Adipocyte (in vitro differentiated cells): Measurements from ENCODE around the gene HPS1.

Experiments used
- DNase-seq: peaks from one replicate; pipeline ENCODE4 v3.0.0-alpha.2; 2015; ENCODE audit warnings: low read depth
- H3K27me3 ChIP-seq: replicated peaks from 2 replicates; pipeline ENCODE4 v1.7.0; 2013; ENCODE audit warnings: mild to moderate bottlenecking, low read length, moderate library complexity; ENCODE audit not compliant: control insufficient read depth, insufficient read depth
- H3K36me3 ChIP-seq: 2 replicates; pipeline ENCODE4 v1.7.0; 2013; ENCODE audit warnings: low read length, mild to moderate bottlenecking, moderate library complexity; ENCODE audit not compliant: control insufficient read depth, insufficient read depth, severe bottlenecking
- H3K4me1 ChIP-seq: 2 replicates; pipeline ENCODE4 v1.7.0; 2013; ENCODE audit warnings: mild to moderate bottlenecking, low read length, moderate library complexity; ENCODE audit not compliant: control insufficient read depth, insufficient read depth
- H3K4me3 ChIP-seq: 2 replicates; pipeline ENCODE4 v1.7.0; 2013; ENCODE audit warnings: mild to moderate bottlenecking, low read length, moderate library complexity
- H3K9ac ChIP-seq: 2 replicates; pipeline ENCODE4 v1.7.0; 2013; ENCODE audit warnings: mild to moderate bottlenecking, low read length, moderate library complexity
- H3K9me3 ChIP-seq: 2 replicates; pipeline ENCODE4 v1.7.0; 2013; ENCODE audit warnings: mild to moderate bottlenecking, low read length, moderate library complexity; ENCODE audit not compliant: control insufficient read depth

Gene HPS1

DNA sequence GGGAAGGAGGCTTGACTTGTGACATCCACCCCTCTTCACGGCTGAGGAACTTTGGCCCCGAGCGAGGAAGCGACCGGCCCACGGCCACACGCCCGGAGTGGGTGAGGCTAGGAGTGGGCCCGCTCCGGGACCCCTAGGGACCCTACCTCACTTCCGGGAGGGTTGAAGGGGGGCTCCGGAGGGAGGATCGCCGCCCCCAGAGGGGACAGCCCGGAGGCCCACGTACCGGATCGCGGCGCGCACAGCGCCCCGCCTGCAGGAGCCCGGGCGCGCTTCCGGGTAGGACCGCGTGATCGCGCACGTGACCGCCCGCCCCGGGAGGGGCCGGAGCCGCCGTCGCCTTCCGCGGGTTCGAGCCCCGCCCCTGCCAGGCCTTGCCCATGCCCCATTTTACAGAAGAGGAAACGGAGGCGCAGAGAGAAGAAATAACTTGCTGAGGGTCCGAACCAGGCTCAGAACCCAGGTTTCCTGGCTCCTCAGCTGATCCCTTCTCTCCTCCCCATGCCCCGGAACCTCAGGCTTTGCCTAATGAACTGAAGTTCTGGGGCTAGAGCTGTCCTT is at the start of gene HPS1:
Gene HPS1, minus strand, starts transcription at position 275 of the 561 bp plus-strand sequence. CDS start 3,695 bp downstream, outside the sequence.
- Histone ChIP-seq H3K4me1 (peaks cover 11% of the 10 kb centered on the region), H3K27me3 (no peaks in the 10 kb centered on the region), H3K9ac (peak within 1 kb of the TSS; percentile 87), H3K36me3 (peaks cover 30% of the 10 kb centered on the region), H3K9me3 (no peaks in the 10 kb centered on the region), H3K4me3 (peak within 1 kb of the TSS; percentile 82)
- peak; percentile 89 for DNase-seq

DNA sequence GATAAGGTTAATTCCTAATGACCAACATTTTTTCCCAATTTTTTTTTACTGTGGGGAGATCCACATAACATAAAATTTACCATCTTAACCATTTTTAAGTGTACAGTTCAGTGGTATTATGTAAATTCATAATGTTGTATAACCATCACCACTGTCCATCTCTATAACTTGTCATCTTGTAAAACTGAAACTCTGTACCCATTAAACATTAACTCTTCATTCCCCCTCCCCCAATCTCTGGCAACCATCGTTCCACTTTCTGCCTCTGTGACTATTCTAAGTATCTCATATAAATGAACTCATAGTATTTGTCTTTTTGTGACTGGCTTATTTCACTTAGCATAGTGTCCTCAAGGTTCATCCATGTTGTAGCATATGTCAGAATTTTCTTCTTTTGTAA is 46.0 kb upstream of the HPS1 start:
- Histone ChIP-seq H3K9ac (no peak overlapping the region), H3K9me3 (peaks cover 21% of the 10 kb centered on the region), H3K4me3 (no peak overlapping the region), H3K36me3 (no peaks in the 10 kb centered on the region), H3K27me3 (no peaks in the 10 kb centered on the region), H3K4me1 (peaks cover 24% of the 10 kb centered on the region)
- no peak for DNase-seq

DNA sequence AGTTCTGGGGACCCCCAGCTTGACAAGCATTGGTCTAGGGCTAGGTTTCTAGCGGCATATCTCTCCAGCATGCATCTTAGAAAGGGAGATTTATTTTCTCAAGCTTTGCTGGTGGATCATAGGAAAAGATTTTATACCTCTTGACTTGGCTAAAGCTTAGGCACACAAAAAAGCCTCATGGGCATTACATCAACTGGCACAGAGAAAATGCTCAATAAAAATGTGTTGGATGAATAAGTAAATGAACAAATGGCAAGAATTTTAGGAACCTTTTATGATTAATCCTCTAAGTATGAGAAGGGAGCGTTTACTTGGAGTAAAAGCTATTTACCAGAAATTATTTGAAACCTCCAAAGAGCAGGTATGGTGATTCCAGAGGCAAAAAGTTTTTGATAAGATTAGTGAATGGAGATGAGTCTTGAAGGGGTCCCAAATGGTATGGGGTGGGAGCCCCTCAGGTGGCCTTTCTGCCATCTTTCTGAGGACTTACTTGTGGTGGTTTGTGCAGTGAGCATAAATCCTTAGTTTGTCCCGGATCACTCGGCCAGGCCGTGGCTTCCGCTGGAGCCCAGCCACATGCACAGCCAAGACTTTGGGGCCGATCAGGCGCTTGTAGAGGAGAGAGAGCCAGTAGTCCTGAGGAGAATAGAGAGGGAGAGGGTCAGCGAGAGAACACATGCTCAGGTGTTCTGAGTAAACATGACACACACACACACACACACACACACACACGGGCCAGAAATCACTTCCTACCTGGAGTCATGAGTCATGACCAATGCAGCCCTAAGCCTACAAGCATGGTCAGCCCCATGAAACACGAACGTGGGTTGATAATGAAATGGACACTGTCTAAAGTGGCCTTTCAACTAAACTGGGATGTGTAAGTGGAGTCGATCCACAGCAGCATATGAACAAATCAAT is 43.1 kb upstream of the HPS1 start:
- Histone ChIP-seq H3K4me3 (no peak overlapping the region), H3K36me3 (no peaks in the 10 kb centered on the region), H3K9me3 (peaks cover 7% of the 10 kb centered on the region), H3K27me3 (no peaks in the 10 kb centered on the region), H3K4me1 (peaks cover 49% of the 10 kb centered on the region), H3K9ac (peak overlapping the region; percentile 61)
- DNase-seq: no peak

DNA sequence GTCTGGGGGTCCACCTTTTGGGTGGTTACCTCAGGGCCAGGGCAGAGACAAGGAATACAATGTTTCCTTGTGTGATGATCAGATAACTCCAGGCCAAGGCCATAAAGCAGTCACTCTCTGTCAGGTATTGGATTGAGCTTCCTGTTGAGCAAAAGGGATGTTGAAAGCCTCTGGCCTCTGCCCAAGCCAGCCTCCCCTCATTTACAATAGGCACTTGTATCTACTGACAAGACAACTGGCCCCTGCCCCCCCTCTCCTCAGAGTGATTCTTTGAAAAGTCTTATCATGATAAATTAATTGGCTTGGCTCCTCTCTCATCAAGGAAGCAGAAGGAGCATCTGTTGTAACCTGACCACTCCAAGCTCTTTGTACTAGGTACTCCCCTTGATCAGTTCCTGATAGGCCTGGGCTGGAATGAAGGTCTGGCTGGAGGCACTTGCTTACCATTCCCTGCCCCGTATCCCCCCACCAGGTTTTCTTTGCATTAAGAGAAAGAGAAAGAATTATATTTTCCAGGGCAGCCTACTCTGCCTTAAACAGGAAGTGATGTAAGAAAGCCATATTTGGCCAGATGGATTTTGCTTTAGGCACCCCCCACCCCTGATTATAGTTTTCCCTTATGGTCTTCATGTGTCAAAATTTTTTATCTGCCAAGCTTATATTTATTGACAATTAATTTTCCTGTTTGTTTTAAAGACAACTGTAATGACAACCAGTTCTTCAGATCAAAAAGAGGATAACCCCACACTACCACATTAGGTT is 42.1 kb upstream of the HPS1 start:
- Histone ChIP-seq H3K36me3 (no peaks in the 10 kb centered on the region), H3K9me3 (peaks cover 4% of the 10 kb centered on the region), H3K27me3 (no peaks in the 10 kb centered on the region), H3K9ac (peak overlapping the region; percentile 43), H3K4me1 (peaks cover 49% of the 10 kb centered on the region), H3K4me3 (no peak overlapping the region)
- no peak for DNase-seq

DNA sequence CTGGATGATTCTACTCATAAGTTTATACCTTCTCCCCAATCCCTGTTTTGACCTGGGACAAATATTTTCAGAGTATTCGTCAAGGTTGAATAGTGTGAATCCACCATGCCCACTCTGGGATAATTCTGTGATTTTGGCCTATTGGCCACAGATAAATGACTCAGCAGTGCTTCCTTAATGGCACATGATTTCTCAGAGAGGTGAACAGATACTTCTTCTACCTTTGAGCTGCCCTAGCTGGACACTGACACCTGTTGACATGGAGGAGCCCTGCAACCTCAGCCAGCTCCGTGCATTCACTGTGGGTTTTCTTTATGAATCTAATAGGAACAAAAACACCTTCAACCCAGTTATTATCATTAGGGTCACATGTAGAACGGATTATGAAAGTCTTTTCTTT is 40.9 kb upstream of the HPS1 start:
- no peak for DNase-seq
- Histone ChIP-seq H3K4me1 (peaks cover 49% of the 10 kb centered on the region), H3K36me3 (no peaks in the 10 kb centered on the region), H3K27me3 (no peaks in the 10 kb centered on the region), H3K4me3 (no peak overlapping the region), H3K9me3 (peaks cover 4% of the 10 kb centered on the region), H3K9ac (no peak overlapping the region)

DNA sequence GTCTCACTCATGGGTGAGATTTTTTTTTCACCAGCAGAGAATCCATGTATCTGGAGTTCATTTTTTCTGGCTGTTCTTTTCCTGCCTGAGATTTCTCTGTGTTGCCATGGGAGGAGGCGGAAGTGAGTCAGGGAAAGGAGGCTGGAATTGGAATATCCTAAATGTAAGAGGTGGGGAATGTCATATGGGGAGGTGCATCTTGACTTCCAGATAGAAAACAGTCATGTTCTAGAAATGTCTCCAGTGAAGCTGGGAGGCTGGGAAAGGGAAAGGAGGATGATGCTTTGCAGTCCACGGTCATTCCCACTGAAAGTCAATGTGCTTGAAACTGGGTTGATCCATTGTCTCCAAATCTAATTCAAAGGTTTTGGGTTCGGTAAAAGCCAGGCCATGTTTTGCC is 39.7 kb upstream of the HPS1 start:
- H3K36me3 ChIP-seq: no peaks in the 10 kb centered on the region

DNA sequence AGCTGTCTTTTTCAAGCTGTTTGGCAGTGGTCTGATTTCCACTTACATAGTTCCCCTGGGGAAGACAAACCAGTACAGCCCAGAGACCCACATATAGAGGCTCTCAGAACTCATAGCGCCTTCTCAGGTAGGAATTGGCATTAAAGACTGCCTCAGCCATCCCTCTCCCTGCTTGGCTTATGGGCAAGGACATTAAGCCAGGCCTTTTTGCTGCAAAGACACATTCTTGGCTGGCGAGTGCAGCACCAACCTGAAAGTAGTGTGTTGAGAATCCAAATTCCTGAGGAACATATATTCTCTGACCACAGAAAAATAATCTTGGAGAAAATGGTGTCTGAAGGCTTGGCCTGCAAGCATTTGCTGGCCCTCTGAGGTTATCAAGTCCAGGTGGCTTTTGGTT is 39.2 kb upstream of the HPS1 start:
- Histone ChIP-seq H3K27me3 (no peaks in the 10 kb centered on the region), H3K9me3 (peaks cover 4% of the 10 kb centered on the region), H3K4me3 (peak overlapping the region; percentile 1), H3K4me1 (peaks cover 49% of the 10 kb centered on the region), H3K36me3 (no peaks in the 10 kb centered on the region), H3K9ac (peak overlapping the region; percentile 20)
- peak; percentile 11 for DNase-seq

More for the DNA sequence above, 39.7 kb upstream of the HPS1 start:
- peaks cover 49% of the 10 kb centered on the region for H3K4me1 ChIP-seq
- DNase-seq: no peak
- H3K9me3 ChIP-seq: peaks cover 4% of the 10 kb centered on the region
- no peaks in the 10 kb centered on the region for H3K27me3 ChIP-seq
- peak overlapping the region; percentile 20 for H3K9ac ChIP-seq
- H3K4me3 ChIP-seq: peak overlapping the region; percentile 1

DNA sequence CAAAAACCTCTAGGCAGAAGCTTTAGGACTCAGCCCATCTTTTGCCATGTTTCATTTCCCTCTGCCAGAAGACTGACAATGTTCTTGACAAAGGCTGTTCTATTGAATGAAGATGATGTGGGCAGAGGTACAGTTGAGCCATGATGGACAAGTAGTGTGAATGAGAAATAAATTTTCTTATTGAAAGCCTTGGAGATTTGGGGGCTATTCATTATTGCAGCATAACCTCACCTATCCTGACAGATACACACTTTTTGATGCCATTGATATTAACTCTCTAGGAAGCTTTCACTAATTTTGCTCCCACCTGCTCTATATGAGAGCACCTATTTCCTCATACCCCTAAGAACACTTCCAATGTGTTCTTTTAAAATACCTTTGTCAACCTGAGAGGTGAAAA is 36.9 kb upstream of the HPS1 start:
- Histone ChIP-seq H3K9me3 (peaks cover 4% of the 10 kb centered on the region), H3K36me3 (no peaks in the 10 kb centered on the region), H3K27me3 (no peaks in the 10 kb centered on the region), H3K4me1 (peaks cover 31% of the 10 kb centered on the region), H3K9ac (no peak overlapping the region), H3K4me3 (no peak overlapping the region)
- DNase-seq: no peak

DNA sequence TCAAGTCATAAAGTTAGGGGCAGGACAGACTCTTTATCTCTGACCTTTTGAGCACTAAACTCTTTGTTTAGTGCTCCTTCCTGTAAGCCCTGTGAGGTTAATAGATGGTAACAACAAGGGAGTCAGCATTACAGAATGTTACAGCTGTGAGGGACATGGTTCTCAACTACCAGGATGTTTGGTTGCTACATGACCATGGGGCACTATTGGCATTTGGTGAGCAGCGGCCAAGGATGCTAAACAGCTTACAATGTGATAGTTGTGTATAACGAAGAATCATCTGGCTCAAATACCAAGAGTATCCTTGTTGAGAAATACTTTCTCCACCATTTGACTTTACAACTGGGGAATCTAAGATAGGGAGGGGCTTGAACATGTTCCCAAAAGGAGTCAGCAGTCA is 35.4 kb upstream of the HPS1 start:
- no peak for DNase-seq
- Histone ChIP-seq H3K27me3 (no peaks in the 10 kb centered on the region), H3K9me3 (peaks cover 4% of the 10 kb centered on the region)

DNA sequence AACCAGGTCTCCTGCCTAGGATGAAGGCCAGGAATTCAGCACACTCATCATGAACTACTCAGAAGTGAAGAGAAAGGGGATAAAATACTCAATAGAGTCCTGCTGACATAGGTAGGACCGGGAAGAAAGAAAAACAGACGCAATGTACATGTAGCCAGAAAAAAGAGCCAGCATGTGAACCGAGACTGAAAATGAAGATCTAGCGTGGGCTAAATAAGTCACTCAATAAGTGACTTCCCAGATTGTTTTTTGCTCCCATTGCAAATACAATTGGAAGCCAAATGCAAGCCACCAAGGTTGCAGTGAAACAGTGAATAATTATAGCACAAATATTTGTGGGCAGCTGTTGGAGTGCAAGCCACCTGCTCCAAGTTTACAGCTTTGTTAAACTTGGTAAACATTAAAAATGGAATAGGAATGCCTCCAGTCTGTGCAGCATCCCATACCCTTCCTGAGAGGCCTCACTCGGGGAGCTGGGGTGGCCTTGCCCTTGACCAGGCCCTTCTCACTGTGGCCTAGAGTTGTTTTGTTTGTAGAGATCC is 34.7 kb upstream of the HPS1 start:
- peaks cover 12% of the 10 kb centered on the region for H3K4me1 ChIP-seq
- H3K4me3 ChIP-seq: no peak overlapping the region
- H3K27me3 ChIP-seq: no peaks in the 10 kb centered on the region
- H3K36me3 ChIP-seq: no peaks in the 10 kb centered on the region
- peaks cover 4% of the 10 kb centered on the region for H3K9me3 ChIP-seq
- H3K9ac ChIP-seq: no peak overlapping the region
- no peak for DNase-seq

More for the DNA sequence above, 35.4 kb upstream of the HPS1 start:
- H3K36me3 ChIP-seq: no peaks in the 10 kb centered on the region
- H3K4me3 ChIP-seq: no peak overlapping the region
- H3K9ac ChIP-seq: no peak overlapping the region
- peaks cover 18% of the 10 kb centered on the region for H3K4me1 ChIP-seq
